Measurements from ENCODE around the gene TEX2.
"Not testable (repeated sequence)": the region's sequence is repeated elsewhere in the genome, so short reads cannot be mapped to it uniquely, and the experiment has no call there.

TEX2 gene

GRCh38 chr17:64213995-64214811 is 48.9 kb downstream of the TEX2 start:
- no peak for DNase-seq (ENCODE audit: low read depth in 2 of 2)

GRCh38 chr17:64212122-64212521 is 50.9 kb downstream of the TEX2 start:
- no peak for DNase-seq (ENCODE audit: low read depth in 2 of 2)

GRCh38 chr17:64209983-64210382 is 53.1 kb downstream of the TEX2 start:
- DNase-seq (ENCODE audit: low read depth in 2 of 2), result no peak

- no peak for DNase-seq (ENCODE audit: low read depth in 2 of 2)
These were observed 53.6 kb downstream of the TEX2 start for GRCh38 chr17:64209356-64209941.

GRCh38 chr17:64208656-64209055 is 54.4 kb downstream of the TEX2 start:
- not testable (repeated sequence) for DNase-seq (ENCODE audit: low read depth in 2 of 2)

GRCh38 chr17:64205804-64206203 is 57.3 kb downstream of the TEX2 start:
- DNase-seq (ENCODE audit: low read depth in 2 of 2), result no peak

- no peak for DNase-seq (ENCODE audit: low read depth in 2 of 2)
These were observed 59.4 kb downstream of the TEX2 start for GRCh38 chr17:64203630-64204029.

GRCh38 chr17:64202683-64203344 is 60.2 kb downstream of the TEX2 start:
- no peak for DNase-seq (ENCODE audit: low read depth in 2 of 2)

- no peak for DNase-seq (ENCODE audit: low read depth in 2 of 2)
These were observed 62.7 kb downstream of the TEX2 start for GRCh38 chr17:64200080-64201032.

- no peak for DNase-seq (ENCODE audit: low read depth in 2 of 2)
These were observed 64.5 kb downstream of the TEX2 start for GRCh38 chr17:64198331-64199090.

GRCh38 chr17:64196601-64197000 is 66.5 kb downstream of the TEX2 start:
- no peak for DNase-seq (ENCODE audit: low read depth in 2 of 2)

- DNase-seq (ENCODE audit: low read depth in 2 of 2), result no peak
These were observed 69.5 kb downstream of the TEX2 start for GRCh38 chr17:64193561-64193960.

GRCh38 chr17:64192589-64192988 is 70.5 kb downstream of the TEX2 start:
- DNase-seq (ENCODE audit: low read depth in 2 of 2), result no peak

GRCh38 chr17:64190472-64190871 is 72.6 kb downstream of the TEX2 start:
- DNase-seq (ENCODE audit: low read depth in 2 of 2), result no peak

GRCh38 chr17:64188088-64188487 is 75.0 kb downstream of the TEX2 start:
- DNase-seq (ENCODE audit: low read depth in 2 of 2), result no peak

GRCh38 chr17:64187093-64187895 is 75.8 kb downstream of the TEX2 start:
- no peak for DNase-seq (ENCODE audit: low read depth in 2 of 2)

GRCh38 chr17:64186171-64187092 is 76.6 kb downstream of the TEX2 start:
- no peak for DNase-seq (ENCODE audit: low read depth in 2 of 2)

GRCh38 chr17:64185557-64185956 is 77.5 kb downstream of the TEX2 start:
- not testable (repeated sequence) for DNase-seq (ENCODE audit: low read depth in 2 of 2)

- no peak for DNase-seq (ENCODE audit: low read depth in 2 of 2)
These were observed 78.0 kb downstream of the TEX2 start for GRCh38 chr17:64185101-64185500.
